Measurements from ENCODE around the gene SMIM3. TPM values are rescaled to one million over a fixed set of nuclear protein-coding genes. Genes with fewer than 3 reads are reported as not detected.

Gene SMIM3, protein sequence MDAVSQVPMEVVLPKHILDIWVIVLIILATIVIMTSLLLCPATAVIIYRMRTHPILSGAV
- 4.9 and 6.6 TPM in 2 replicates for total RNA-seq

DNA sequence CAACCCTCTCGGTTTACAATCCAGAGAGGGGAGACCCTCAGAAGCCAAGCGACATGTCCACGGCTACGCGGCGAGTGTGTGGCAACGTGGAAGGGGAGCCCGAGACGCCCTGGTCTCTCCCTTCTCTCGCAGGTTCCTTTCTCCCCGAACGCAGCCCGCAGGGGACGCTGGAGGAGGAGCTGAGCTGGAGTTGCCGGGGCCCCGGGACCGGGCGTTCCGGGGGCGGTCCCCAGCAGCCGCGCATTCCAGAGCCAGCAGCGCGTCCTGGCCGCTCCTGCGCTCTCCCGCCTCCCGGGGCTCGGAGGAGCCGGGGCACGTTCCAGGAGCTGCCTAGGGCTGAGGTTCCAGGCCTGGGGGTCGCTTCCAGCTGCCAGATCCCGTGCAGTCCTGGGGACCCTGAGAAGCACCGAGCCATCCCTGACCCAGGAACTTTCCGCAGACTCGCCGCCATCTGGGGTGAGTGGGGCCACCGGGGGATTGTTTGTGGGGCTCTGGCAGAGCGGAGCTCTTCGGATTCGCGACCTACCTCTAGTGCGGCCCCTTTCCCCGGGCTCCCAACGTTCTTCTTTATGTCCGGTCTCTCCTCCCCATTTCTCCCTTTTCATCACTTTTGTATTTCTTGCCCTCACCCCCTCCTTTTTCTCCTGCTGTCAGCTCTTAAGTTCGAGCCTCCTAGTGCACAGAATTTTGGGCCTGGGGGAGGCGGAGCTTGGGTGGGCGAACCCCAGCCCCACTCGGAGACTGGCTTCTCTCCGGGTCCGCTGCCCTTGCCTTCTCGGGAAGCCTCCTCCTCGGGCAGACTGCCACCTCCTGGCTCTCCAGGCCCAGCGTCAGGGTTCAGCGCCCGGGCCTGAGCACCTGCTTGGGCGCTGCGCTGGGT is at the start of gene SMIM3:
TSS of gene SMIM3 (plus strand) at position 241 of the 880 bp plus-strand sequence. CDS start 16,684 bp downstream, outside the sequence.

DNA sequence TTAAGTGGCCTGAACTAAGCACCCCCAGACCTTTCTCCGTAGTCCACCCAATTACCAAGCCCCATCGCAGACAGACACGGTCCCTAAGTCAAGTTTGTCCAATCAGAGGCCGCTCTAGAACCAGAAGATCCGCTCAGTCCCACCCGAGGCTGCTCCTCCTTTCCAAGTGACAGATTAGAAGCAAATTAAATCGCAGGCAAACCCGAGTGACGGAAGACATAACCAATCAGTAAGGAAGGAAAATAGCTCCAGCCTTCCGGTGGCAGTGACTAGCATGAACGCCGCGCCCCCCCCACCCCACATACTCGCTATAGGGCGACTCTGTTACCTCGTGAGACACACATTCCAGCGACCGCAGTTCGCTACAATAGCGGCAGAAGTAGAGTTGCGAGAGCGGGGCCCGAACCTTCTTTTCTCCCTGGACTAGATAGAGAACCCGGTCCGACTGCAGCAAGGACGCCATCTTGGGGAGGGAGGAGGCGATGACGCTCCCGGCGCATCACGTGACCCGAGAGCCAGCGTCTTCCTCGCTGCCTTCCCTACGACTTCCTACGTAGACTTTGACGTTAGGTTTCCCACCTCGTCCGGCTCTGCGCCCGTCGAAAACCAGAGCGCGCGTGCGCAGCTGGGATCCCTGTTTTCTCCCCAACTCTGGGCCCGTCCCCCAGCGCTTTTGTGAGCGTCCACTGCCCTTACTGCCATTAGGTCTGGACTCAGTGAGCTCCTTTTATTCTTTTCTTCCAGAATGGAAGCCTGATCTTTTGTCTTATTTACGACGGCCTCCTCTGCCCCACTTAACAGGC is 19.8 kb upstream of the SMIM3 start, which contains the start of gene DCTN4:
TSS of gene DCTN4 (minus strand) at position 487 of the 803 bp plus-strand sequence. CDS start at position 463, 24 bp downstream.

GRCh38 chr5:150846308-150846653 is 67.7 kb downstream of the SMIM3 start, which contains the start of gene IRGM:
TSS of gene IRGM (plus strand) at chr5:150846521. CDS start at chr5:150848124, 1,603 bp downstream.

Other genes starting within 250 kb of the SMIM3 start
- gene SYNPO, start 138.1 kb upstream of the SMIM3 start, total RNA-seq: 4.4 and 7.7 TPM in 2 replicates
- 0.33 and 0.34 TPM in 2 replicates for gene MYOZ3, start 117.5 kb upstream of the SMIM3 start, total RNA-seq
- 15.8 and 23.1 TPM in 2 replicates for gene RBM22, start 77.7 kb upstream of the SMIM3 start, total RNA-seq
- 24.8 and 31.6 TPM in 2 replicates for gene DCTN4, start 19.7 kb upstream of the SMIM3 start, total RNA-seq
- not detected in 2 replicates for gene IRGM, start 67.8 kb downstream of the SMIM3 start, total RNA-seq
- gene ZNF300, start 126.2 kb downstream of the SMIM3 start, total RNA-seq: 5.4 and 8.3 TPM in 2 replicates
- gene GPX3, start 241.8 kb downstream of the SMIM3 start, total RNA-seq: 3.4 and 5.2 TPM in 2 replicates

All from dermis lymphatic vessel endothelial cell (primary cell).